ENCODE data around the gene ANKFN1.

Gene ANKFN1

GRCh38 chr17:56136301-56136700 is 17.0 kb upstream of the ANKFN1 start:
- TF ChIP-seq CTCF (conservative IDR thresholded peaks at IDR 0.05) (no peak), ZFX (IDR thresholded peaks at IDR 0.05) (no peak)
- no peak overlapping the region for H3K27ac ChIP-seq

- no peak; the same call in none of the 2 replicates for TF ChIP-seq CTCF (conservative IDR thresholded peaks at IDR 0.05)
- TF ChIP-seq ZFX (IDR thresholded peaks at IDR 0.05) = no peak
- H3K27ac ChIP-seq = no peak overlapping the region
Measured at GRCh38 chr17:56141046-56141839, 12.0 kb upstream of the ANKFN1 start.

GRCh38 chr17:56142325-56142724 is 10.9 kb upstream of the ANKFN1 start:
- H3K27ac ChIP-seq = no peak overlapping the region
- TF ChIP-seq ZFX (IDR thresholded peaks at IDR 0.05) (no peak), CTCF (conservative IDR thresholded peaks at IDR 0.05) (no peak)

- TF ChIP-seq CTCF (conservative IDR thresholded peaks at IDR 0.05) = no peak
- no peak for TF ChIP-seq ZFX (IDR thresholded peaks at IDR 0.05)
- H3K27ac ChIP-seq = no peak overlapping the region
Measured at GRCh38 chr17:56142781-56143180, 10.5 kb upstream of the ANKFN1 start.

- no peak overlapping the region for H3K27ac ChIP-seq
- TF ChIP-seq ZFX (IDR thresholded peaks at IDR 0.05) (no peak), CTCF (conservative IDR thresholded peaks at IDR 0.05) (no peak)
Measured at GRCh38 chr17:56144223-56144622, 9.1 kb upstream of the ANKFN1 start.

- TF ChIP-seq CTCF (conservative IDR thresholded peaks at IDR 0.05) = no peak
- no peak for TF ChIP-seq ZFX (IDR thresholded peaks at IDR 0.05)
- H3K27ac ChIP-seq = no peak overlapping the region
Measured at GRCh38 chr17:56146534-56146933, 6.7 kb upstream of the ANKFN1 start.

GRCh38 chr17:56148333-56148732 is 4.9 kb upstream of the ANKFN1 start:
- H3K27ac ChIP-seq = no peak overlapping the region
- TF ChIP-seq ZFX (IDR thresholded peaks at IDR 0.05) (no peak), CTCF (conservative IDR thresholded peaks at IDR 0.05) (no peak)

All from C4-2B (cell line).